GM12878 (cell line): ENCODE data around the gene HNRNPCL1. TPM values are rescaled to one million over a fixed set of nuclear protein-coding genes. Genes with fewer than 3 reads are reported as not detected.
"Not testable (repeated sequence)": the region's sequence is repeated elsewhere in the genome, so short reads cannot be mapped to it uniquely, and the experiment has no call there.

Experiments used
- ATAC-seq: fragments of 200-7000 bp; cut with Tn5 transposase; 3 replicates; pipeline ENCODE4 v1.9.1; 2020; ENCODE audit warnings: mild to moderate bottlenecking, moderate library complexity
- Bru-seq: library from RNA; stranded (reverse); fragments of 400-500 nt; gene quantifications from one replicate; lab custom pipeline; 2021; lab: Mats Ljungman, UMichigan
- BruChase-seq, 2 experiments: library from RNA; stranded (reverse); fragments of 400-500 nt; gene quantifications; one replicate each; lab custom pipeline; 2021; lab: Mats Ljungman, UMichigan
- BruUV-seq: library from RNA; stranded (reverse); fragments of 400-500 nt; replicated peaks from 2 replicates; lab custom pipeline; 2021; lab: Mats Ljungman, UMichigan
- CTCF ChIA-PET: fragments of 300-600 bp; sonication (Branson Sonifier 250); formaldehyde crosslinking; extraction: SDS; loops from one replicate; lab custom pipeline; 2021; ENCODE audit warnings: inconsistent platforms; lab: Yijun Ruan, JAX
- POLR2A ChIA-PET: fragments of 350-600 bp; formaldehyde crosslinking; extraction: SDS; loops from one replicate; lab custom pipeline; 2021; ENCODE audit warnings: inconsistent platforms; lab: Charles Lee
- RAD21 ChIA-PET: fragments of 300-600 bp; sonication (Branson Sonifier 250); formaldehyde crosslinking; loops from one replicate; lab custom pipeline; 2023; ENCODE audit warnings: antibody characterized with exemption; ENCODE audit not compliant: unreplicated experiment; lab: Charles Lee
- SMC1A ChIA-PET: fragments of 300-600 bp; sonication (Branson Sonifier 250); formaldehyde crosslinking; loops from one replicate; lab custom pipeline; 2023; ENCODE audit not compliant: unreplicated experiment, uncharacterized antibody; lab: Charles Lee
- DNase-seq: peaks from one replicate; pipeline ENCODE4 v3.0.0-alpha.2; 2011; ENCODE audit warnings: low read depth, low spot score
- FAIRE-seq: peaks from 3 replicates; lab custom pipeline; 2011; peaks lifted over from hg19 to GRCh38; lab: Jason Lieb, UNC
- H2AFZ ChIP-seq: 2 replicates; pipeline ENCODE4 v1.6.0; 2011; ENCODE audit warnings: low read depth, low read length, control low read depth; ENCODE audit not compliant: control insufficient read depth
- H3K27ac ChIP-seq: 2 replicates; pipeline ENCODE4 v1.5.1; 2011; ENCODE audit warnings: control low read depth; ENCODE audit not compliant: control insufficient read depth, insufficient read depth
- H3K27me3 ChIP-seq, 2 experiments: replicated peaks in 1 of 2; 2 replicates each; pipeline versions ENCODE4 v1.6.0 to v1.6.1; 2011; ENCODE audit warnings: low read length in 1 of 2; ENCODE audit not compliant: control insufficient read depth in 2 of 2, insufficient read depth in 2 of 2
- H3K36me3 ChIP-seq, 2 experiments: 2 replicates each; pipeline ENCODE4 v1.5.1; 2011; ENCODE audit warnings: low read length in 1 of 2; ENCODE audit not compliant: control insufficient read depth in 2 of 2, insufficient read depth in 2 of 2
- H3K4me1 ChIP-seq: 2 replicates; pipeline ENCODE4 v1.6.1; 2011; ENCODE audit warnings: mild to moderate bottlenecking, low read length, moderate library complexity, mixed read lengths; ENCODE audit not compliant: control insufficient read depth, insufficient read depth
- H3K4me2 ChIP-seq: 2 replicates; pipeline ENCODE4 v1.6.0; 2011; ENCODE audit warnings: control low read depth; ENCODE audit not compliant: control insufficient read depth, insufficient read depth
- H3K4me3 ChIP-seq: fragments of 200-600 bp; sonication (generic); 2 replicates; pipeline ENCODE4 v1.5.1; 2016
- H3K79me2 ChIP-seq: 2 replicates; pipeline ENCODE4 v1.6.0; 2011; ENCODE audit warnings: low read length; ENCODE audit not compliant: control insufficient read depth, insufficient read depth
- H3K9ac ChIP-seq: 2 replicates; pipeline ENCODE4 v1.8.0; 2011; ENCODE audit warnings: low read length, control low read depth, mixed read lengths; ENCODE audit not compliant: control insufficient read depth, insufficient read depth
- H3K9me3 ChIP-seq: replicated peaks from 3 replicates; pipeline ENCODE4 v1.5.1; 2011; ENCODE audit warnings: mild to moderate bottlenecking, low read length; ENCODE audit not compliant: control insufficient read depth, insufficient read depth
- H4K20me1 ChIP-seq: 2 replicates; pipeline ENCODE4 v1.6.0; 2011; ENCODE audit not compliant: control insufficient read depth, insufficient read depth
- WGBS: methylation state at CpG from one replicate; pipeline ENCODE4 v1.1.6; 2016; ENCODE audit warnings: low lambda C conversion rate; ENCODE audit not compliant: insufficient replicate concordance, insufficient coverage; ENCODE audit errors: missing lambda C conversion rate; 5-methylcytosine and 5-hydroxymethylcytosine counted together
- in situ Hi-C: fragments of 300-500 bp; cut with MboI; formaldehyde crosslinking; loops from 9 replicates; pipeline ENCODE4 v1.14.3; 2018; ENCODE audit warnings: mixed read lengths
- intact Hi-C: fragments of 100-400 bp; cut with micrococcal nuclease; formaldehyde crosslinking; loops from one replicate; pipeline ENCODE4 v1.14.2; 2022; ENCODE audit not compliant: unreplicated experiment
- long read RNA-seq, 2 experiments: library from polyadenylated mRNA; unstranded; transcript quantifications; one replicate each; pipeline ENCODE4 v2.0.0, GENCODE V29; 2019 to 2020
- polyA minus RNA-seq, 3 experiments: library from RNA; depleted of rRNA, polyadenylated mRNA; stranded (reverse); fragments of >200 nt; gene quantifications; 2 replicates each; pipeline ENCODE4 v1.2.3, GENCODE V29; 2011
- polyA plus RNA-seq, 11 experiments: library from polyadenylated mRNA; depleted of rRNA in 4 of 11; unstranded in 6 of 11; stranded (reverse) in 5 of 11; fragments of >200 nt; fragmentation: Nextera tagmentation in 4 of 11; fragmentation: Illumina TruSeq in 1 of 11; extraction: Ambion mirVana in 4 of 11; extraction: Trizol in 1 of 11; gene quantifications; 1 replicate in 1 of 11; 2 replicates in 10 of 11; pipeline versions ENCODE4 v1.2.1 to v1.2.3, GENCODE V29; 2011 to 2016; ENCODE audit warnings: inconsistent platforms in 2 of 11, missing spikeins in 2 of 11, low read depth in 1 of 11
- total RNA-seq, 4 experiments: library from RNA; depleted of rRNA in 3 of 4; stranded (reverse); fragments of >200 nt in 3 of 4; fragmentation: Illumina TruSeq in 1 of 4; extraction: Trizol in 1 of 4; gene quantifications; 2 replicates each; pipeline versions ENCODE4 v1.2.1 to v1.2.3, GENCODE V29; 2013 to 2021

Gene HNRNPCL1
- not detected in 2 replicates for total RNA-seq (2013; cell fraction: nucleolus; rRNA removed)
- not detected in 2 replicates for total RNA-seq (2014; rRNA removed)
- total RNA-seq (2014; rRNA removed; fragmentation: Illumina TruSeq; extraction: Trizol), result not detected in 2 replicates
- not detected in 2 replicates for total RNA-seq (2021)
- polyA plus RNA-seq (2011; ENCODE audit: low read depth), result not detected
- polyA plus RNA-seq (2011; rRNA removed), result not detected in 2 replicates
- not detected in 2 replicates for polyA plus RNA-seq (2011; cell fraction: cytosol; rRNA removed)
- polyA plus RNA-seq (2011; cell fraction: nucleus; rRNA removed), result not detected in 2 replicates
- polyA plus RNA-seq (2012), result not detected in 2 replicates
- not detected in 2 replicates for polyA plus RNA-seq (2014; fragmentation: Illumina TruSeq; extraction: Trizol)
- polyA plus RNA-seq (2014; fragmentation: Nextera tagmentation; extraction: Ambion mirVana), result not detected
- polyA plus RNA-seq (2014; rRNA removed), result not detected in 2 replicates
- not detected for polyA plus RNA-seq (2016; fragmentation: Nextera tagmentation; extraction: Ambion mirVana)
- not detected in 2 replicates for polyA minus RNA-seq (2011; rRNA and poly(A)+ RNA removed)
- polyA minus RNA-seq (2011; cell fraction: cytosol; rRNA and poly(A)+ RNA removed), result not detected in 2 replicates
- polyA minus RNA-seq (2011; cell fraction: nucleus; rRNA and poly(A)+ RNA removed), result not detected in 2 replicates
- not detected for Bru-seq, nascent RNA
- BruChase-seq, experiment 1, labeled RNA remaining after a 6-hour chase, result percentile 28 among the genes with signal in this experiment
- not detected for BruChase-seq, experiment 2, labeled RNA remaining after a 2-hour chase
- long read RNA-seq, experiment 1, result 0 reads
- long read RNA-seq, experiment 2, result 0 reads

DNA sequence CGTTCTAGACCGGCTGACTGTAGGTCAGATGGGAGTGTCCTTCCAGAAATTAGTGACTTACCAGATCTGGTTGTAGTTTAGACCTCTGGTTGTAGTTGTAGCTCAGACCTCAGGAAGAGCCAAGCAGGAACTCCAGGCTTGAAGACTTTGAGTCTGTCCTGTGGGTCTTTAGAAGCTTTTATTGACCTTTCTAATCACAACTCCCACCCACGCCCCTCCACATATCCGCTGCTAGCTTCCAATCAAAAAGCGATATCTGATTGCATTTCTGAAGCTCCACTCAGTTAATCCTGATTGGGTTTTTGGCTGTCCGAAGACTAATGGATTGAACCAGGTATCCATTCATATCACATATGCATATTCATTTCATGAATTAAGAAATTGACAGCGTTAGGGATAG, at the start of gene HNRNPCL1:
HNRNPCL1 (minus strand) TSS at position 101 of the 400 bp plus-strand sequence. CDS start 431 bp downstream, outside the sequence.
- POLR2A ChIA-PET, H3K4me1 ChIP-seq, DNase-seq, BruUV-seq, H4K20me1 ChIP-seq, H3K4me2 ChIP-seq, H3K27me3 ChIP-seq, H3K36me3 ChIP-seq, RAD21 ChIA-PET, H3K79me2 ChIP-seq, CTCF ChIA-PET, H3K4me3 ChIP-seq, FAIRE-seq, intact Hi-C loops, H3K9me3 ChIP-seq, H2AFZ ChIP-seq, H3K9ac ChIP-seq, ATAC-seq, in situ Hi-C loops, SMC1A ChIA-PET, H3K27ac ChIP-seq: not testable (repeated sequence)
- 20% methylated on average over 7 of the region's 7 CpGs for WGBS

DNA sequence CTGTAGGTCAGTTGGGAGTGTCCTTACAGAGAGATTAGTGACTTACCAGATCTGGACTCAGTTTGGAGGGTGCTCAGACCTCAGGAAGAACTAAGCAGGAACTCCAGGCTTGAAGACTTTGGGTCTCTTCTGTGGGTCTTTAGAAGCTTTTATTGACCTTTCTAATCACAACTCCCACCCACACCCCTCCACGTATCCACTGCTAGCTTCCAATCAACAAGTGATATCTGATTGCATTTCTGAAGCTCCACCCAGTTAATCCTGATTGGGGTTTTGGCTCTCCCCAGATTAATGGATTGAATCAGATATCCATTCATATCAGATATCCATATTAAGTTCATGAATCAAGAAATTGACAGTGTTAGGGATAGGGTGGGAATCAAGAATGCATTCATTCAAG, 49.6 kb upstream of the HNRNPCL1 start, which contains the start of gene PRAMEF10:
PRAMEF10 (minus strand) TSS at position 101 of the 400 bp plus-strand sequence. CDS start 2,423 bp downstream, outside the sequence.
- BruUV-seq, FAIRE-seq, H3K4me2 ChIP-seq, H3K4me3 ChIP-seq, POLR2A ChIA-PET, H2AFZ ChIP-seq, H3K27me3 ChIP-seq, H3K27ac ChIP-seq, SMC1A ChIA-PET, H3K79me2 ChIP-seq, H3K9me3 ChIP-seq, RAD21 ChIA-PET, intact Hi-C loops, ATAC-seq, in situ Hi-C loops, H4K20me1 ChIP-seq, DNase-seq, CTCF ChIA-PET, H3K36me3 ChIP-seq, H3K4me1 ChIP-seq, H3K9ac ChIP-seq: not testable (repeated sequence)
- no CpG with 5 or more reads among the region's 1 CpG for WGBS

DNA sequence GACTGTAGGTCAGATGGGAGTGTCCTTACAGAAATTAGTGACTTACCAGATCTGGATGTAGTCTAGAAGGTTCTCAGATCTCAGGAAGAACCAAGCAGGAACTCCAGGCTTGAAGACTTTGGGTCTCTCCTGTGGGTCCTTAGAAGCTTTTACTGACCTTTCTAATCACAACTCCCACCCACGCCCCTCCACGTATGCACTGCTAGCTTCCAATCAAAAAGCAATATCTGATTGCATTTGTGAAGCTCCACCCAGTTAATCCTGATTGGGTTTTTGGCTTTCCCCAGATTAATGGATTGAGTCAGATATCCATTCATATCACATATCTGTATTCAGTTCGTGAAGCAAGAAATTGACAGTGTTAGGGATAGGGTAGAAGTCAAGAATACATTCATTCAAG, 37.6 kb upstream of the HNRNPCL1 start, which contains the start of gene PRAMEF4:
PRAMEF4 (minus strand) TSS at position 101 of the 400 bp plus-strand sequence. CDS start 2,807 bp downstream, outside the sequence.
- FAIRE-seq, H3K79me2 ChIP-seq, in situ Hi-C loops, H3K4me1 ChIP-seq, H3K4me2 ChIP-seq, H4K20me1 ChIP-seq, H3K4me3 ChIP-seq, H3K9me3 ChIP-seq, H3K36me3 ChIP-seq, H2AFZ ChIP-seq, RAD21 ChIA-PET, SMC1A ChIA-PET, intact Hi-C loops, ATAC-seq, BruUV-seq, POLR2A ChIA-PET, DNase-seq, H3K27ac ChIP-seq, CTCF ChIA-PET, H3K27me3 ChIP-seq, H3K9ac ChIP-seq: not testable (repeated sequence)
- 0% methylated on average over 3 of the region's 3 CpGs for WGBS
